ENCODE results near the gene UBE2A. TPM values are rescaled to one million over a fixed set of nuclear protein-coding genes. Genes with fewer than 3 reads are reported as not detected.

The UBE2A gene
- total RNA-seq, 1 experiment from 2014 or later: 44.9 TPM

GRCh38 chrX:119602701-119603255 is 28.4 kb downstream of the UBE2A start:
- BruUV-seq (replicated peaks): no TSS peak
- DNase-seq (ENCODE audit: low read depth, low spot score) (no peak), ATAC-seq (no peak)
- ChIA-PET CTCF (no interaction called here), RAD21 (ENCODE audit: low non-redundant PET in 1 of 2, low total read pairs in 2 of 2, uncharacterized antibody in 2 of 2, unreplicated experiment in 2 of 2) (no interaction called here), POLR2A (no interaction called here)
- H3K36me3 ChIP-seq (ENCODE audit: control insufficient read depth in 1 of 2, insufficient read depth in 2 of 2, low read length in 2 of 2): peaks cover 0 to 2% of the 10 kb centered on the region in 2 experiments; a peak in 1 of 4 replicates
- H3K27ac ChIP-seq (ENCODE audit: low read depth, low read length): no peak overlapping the region
- no peak overlapping the region for H3K4me3 ChIP-seq (replicated peaks in 1 of 2; ENCODE audit: low read depth in 1 of 2, low read length in 2 of 2)
- H3K9me2 ChIP-seq (ENCODE audit: insufficient read depth): no peaks in the 10 kb centered on the region
- peaks cover 6 to 14% of the 10 kb centered on the region in 2 experiments; a peak in 3 of 4 replicates for H3K4me1 ChIP-seq (ENCODE audit: control insufficient read depth in 1 of 2, insufficient read depth in 2 of 2, low read length in 2 of 2)
- peaks cover 77% of the 10 kb centered on the region for H3K79me2 ChIP-seq (ENCODE audit: insufficient read depth, low read length)
- no peaks in the 10 kb centered on the region for H4K20me1 ChIP-seq (ENCODE audit: insufficient read depth)
- H3K4me2 ChIP-seq (ENCODE audit: low read length): no peak overlapping the region
- H3K27me3 ChIP-seq (ENCODE audit: insufficient read depth, low read length): no peaks in the 10 kb centered on the region
- H3K9ac ChIP-seq (ENCODE audit: low read length): no peak overlapping the region
- intact Hi-C loops (cut with micrococcal nuclease): no loop called here
- H2AFZ ChIP-seq (ENCODE audit: low read depth, low read length, poor library complexity, severe bottlenecking): no peak overlapping the region
- no peak for TF ChIP-seq SIN3A (IDR thresholded peaks at IDR 0.05; ENCODE audit: low read depth)
- no peak for TF ChIP-seq EGR1 (IDR thresholded peaks at IDR 0.05; ENCODE audit: low read depth)
- no peak for TF ChIP-seq YY1 (IDR thresholded peaks at IDR 0.05; ENCODE audit: extremely low read depth, insufficient replicate concordance, low read depth, low read length)
- H3K9me3 ChIP-seq (ENCODE audit: control insufficient read depth in 1 of 2, insufficient read depth in 1 of 2, low read depth in 1 of 2, low read length in 2 of 2): no peaks in the 10 kb centered on the region

- ChIA-PET CTCF (no interaction called here), POLR2A (interaction anchor here (0.8 kb wide), 1 partner anchor 13 kb away, joined by 7 read pairs; no protein-coding TSS in a partner anchor), RAD21 (ENCODE audit: low non-redundant PET in 1 of 2, low total read pairs in 2 of 2, uncharacterized antibody in 2 of 2, unreplicated experiment in 2 of 2) (no interaction called here)
- Histone ChIP-seq H3K27ac (ENCODE audit: low read depth, low read length) (peak overlapping the region; percentile 51; the same call in 1 of the 2 replicates), H3K4me1 (ENCODE audit: control insufficient read depth in 1 of 2, insufficient read depth in 2 of 2, low read length in 2 of 2) (peaks cover 6 to 14% of the 10 kb centered on the region in 2 experiments; a peak in 3 of 4 replicates), H3K36me3 (ENCODE audit: control insufficient read depth in 1 of 2, insufficient read depth in 2 of 2, low read length in 2 of 2) (peaks cover 0 to 2% of the 10 kb centered on the region in 2 experiments; a peak in 1 of 4 replicates), H2AFZ (ENCODE audit: low read depth, low read length, poor library complexity, severe bottlenecking) (no peak overlapping the region), H3K4me3 (replicated peaks in 1 of 2; ENCODE audit: low read depth in 1 of 2, low read length in 2 of 2) (peak overlapping the region; percentile 75 to 77), H3K79me2 (ENCODE audit: insufficient read depth, low read length) (peaks cover 61% of the 10 kb centered on the region), H3K9me2 (ENCODE audit: insufficient read depth) (no peaks in the 10 kb centered on the region), H3K27me3 (ENCODE audit: insufficient read depth, low read length) (no peaks in the 10 kb centered on the region), H4K20me1 (ENCODE audit: insufficient read depth) (no peaks in the 10 kb centered on the region), H3K4me2 (ENCODE audit: low read length) (peak overlapping the region; percentile 76), H3K9ac (ENCODE audit: low read length) (peak overlapping the region; percentile 91), H3K9me3 (ENCODE audit: control insufficient read depth in 1 of 2, insufficient read depth in 1 of 2, low read depth in 1 of 2, low read length in 2 of 2) (no peaks in the 10 kb centered on the region)
- no peak for DNase-seq (ENCODE audit: low read depth, low spot score)
- ATAC-seq: no peak
- intact Hi-C loops (cut with micrococcal nuclease): no loop called here
- no peak for TF ChIP-seq SP1 (IDR thresholded peaks at IDR 0.05; ENCODE audit: low read depth)
- TF ChIP-seq ZFX (IDR thresholded peaks at IDR 0.05): no peak
- no peak for TF ChIP-seq POLR2A (IDR thresholded peaks at IDR 0.05; ENCODE audit: borderline replicate concordance, extremely low read depth, insufficient read depth, insufficient read length)
- no peak for TF ChIP-seq SRF (IDR thresholded peaks at IDR 0.05; ENCODE audit: low read depth)
- no peak for TF ChIP-seq YY1 (IDR thresholded peaks at IDR 0.05; ENCODE audit: extremely low read depth, insufficient replicate concordance, low read depth, low read length)
- no peak for TF ChIP-seq ZNF274 (IDR thresholded peaks at IDR 0.05; ENCODE audit: low read depth, low read length)
- TSS peak; percentile 42 for BruUV-seq (replicated peaks)
Measured at GRCh38 chrX:119604766-119605463, 30.6 kb downstream of the UBE2A start.

All from HCT116 (cell line).